ENCODE results near the gene NEURL1B. TPM values are rescaled to one million over a fixed set of nuclear protein-coding genes. Genes with fewer than 3 reads are reported as not detected.
"Not testable (repeated sequence)": the region's sequence is repeated elsewhere in the genome, so short reads cannot be mapped to it uniquely, and the experiment has no call there.

Gene NEURL1B
- polyA plus RNA-seq, 1 donor from 2014 or later: not detected

DNA sequence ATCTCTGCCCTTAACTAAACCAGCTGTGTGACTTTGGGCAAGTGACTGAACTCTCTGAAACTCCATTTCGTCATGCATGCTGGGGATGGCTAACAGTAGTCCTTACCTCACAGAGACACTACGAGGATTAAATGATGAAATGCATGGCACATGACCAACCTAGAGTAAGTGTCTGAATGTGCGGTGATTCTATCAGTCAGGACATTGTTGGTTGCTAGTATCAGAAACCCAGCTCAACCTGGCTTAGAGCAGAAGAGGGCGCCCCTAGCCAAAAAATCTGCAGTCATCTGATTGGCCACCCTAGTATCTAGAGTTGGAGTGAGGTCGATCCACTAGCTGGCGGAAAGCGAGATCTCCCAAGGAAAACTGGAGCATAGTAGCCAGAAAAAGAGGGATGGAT lies 25.2 kb downstream of the NEURL1B start:
- H3K27me3 Mint-ChIP-seq: peaks cover 15% of the 10 kb centered on the region
- H3K9me3 Mint-ChIP-seq: peaks cover 0 to 3% (median 0%) of the 10 kb centered on the region in 3 donors
- no peak overlapping the region for H3K27ac Mint-ChIP-seq
- no peaks in the 10 kb centered on the region for H3K36me3 Mint-ChIP-seq
- H3K4me1 Mint-ChIP-seq: peaks cover 0 to 1% (median 0%) of the 10 kb centered on the region in 3 donors
- peak overlapping the region in 1 of 4 donors; percentile 33 for H3K4me3 Mint-ChIP-seq

GRCh38 chr5:172667786-172668593 lies 26.9 kb downstream of the NEURL1B start:
- peaks cover 0 to 4% (median 0%) of the 10 kb centered on the region in 3 donors for H3K9me3 Mint-ChIP-seq
- peaks cover 9% of the 10 kb centered on the region for H3K27me3 Mint-ChIP-seq
- H3K27ac Mint-ChIP-seq: no peak overlapping the region

GRCh38 chr5:172668594-172669071 lies 27.6 kb downstream of the NEURL1B start:
- Mint-ChIP-seq H3K27me3 (peaks cover 11% of the 10 kb centered on the region), H3K4me3 (no peak overlapping the region), H3K4me1 (peaks cover 0 to 1% (median 0%) of the 10 kb centered on the region in 3 donors), H3K36me3 (no peaks in the 10 kb centered on the region), H3K9me3 (peaks cover 0 to 4% (median 0%) of the 10 kb centered on the region in 3 donors), H3K27ac (no peak overlapping the region)

More at GRCh38 chr5:172667786-172668593, 26.9 kb downstream of the NEURL1B start:
- H3K4me1 Mint-ChIP-seq: peaks cover 0 to 1% (median 0%) of the 10 kb centered on the region in 3 donors
- no peaks in the 10 kb centered on the region for H3K36me3 Mint-ChIP-seq
- H3K4me3 Mint-ChIP-seq: peak overlapping the region in 1 of 4 donors; percentile 5

DNA sequence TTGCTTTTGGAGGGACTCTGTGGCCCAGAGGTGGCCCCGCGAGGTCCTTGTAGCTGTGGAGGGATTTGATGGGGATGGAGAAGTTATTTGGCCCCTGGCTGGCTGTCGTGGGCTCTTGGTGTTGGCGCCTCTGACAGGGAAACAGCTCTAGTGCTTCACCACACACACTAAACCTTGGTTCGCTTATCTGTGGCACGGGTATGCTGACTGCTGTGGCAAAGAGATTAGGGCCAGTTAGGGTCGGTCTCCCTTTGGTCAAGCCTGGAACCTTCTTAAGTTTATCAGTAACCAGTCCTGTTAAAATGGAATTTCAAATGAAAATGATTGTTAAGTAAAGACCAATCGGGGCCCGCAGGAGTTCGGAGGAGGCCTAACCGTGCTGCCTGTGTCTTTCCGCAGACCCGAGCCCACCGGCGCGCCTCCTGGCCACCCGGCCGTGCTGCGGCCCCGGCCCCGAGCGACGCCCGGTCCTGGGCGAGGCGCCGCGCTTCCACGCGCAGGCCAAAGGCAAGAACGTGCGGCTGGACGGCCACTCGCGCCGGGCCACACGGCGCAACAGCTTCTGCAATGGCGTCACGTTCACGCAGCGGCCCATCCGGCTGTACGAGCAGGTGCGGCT lies 28.4 kb downstream of the NEURL1B start:
- no peaks in the 10 kb centered on the region for H3K36me3 Mint-ChIP-seq

DNA sequence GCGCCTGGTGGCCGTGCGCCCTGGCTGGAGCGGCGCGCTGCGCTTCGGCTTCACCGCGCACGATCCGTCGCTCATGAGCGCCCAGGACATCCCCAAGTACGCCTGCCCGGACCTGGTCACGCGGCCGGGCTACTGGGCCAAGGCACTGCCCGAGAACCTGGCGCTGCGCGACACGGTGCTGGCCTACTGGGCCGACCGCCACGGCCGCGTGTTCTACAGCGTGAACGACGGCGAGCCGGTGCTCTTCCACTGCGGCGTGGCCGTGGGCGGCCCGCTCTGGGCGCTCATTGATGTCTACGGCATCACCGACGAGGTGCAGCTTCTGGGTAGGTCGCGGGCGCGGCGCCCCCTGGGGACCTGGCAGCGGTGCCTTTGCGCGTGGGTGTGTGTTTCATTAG lies 28.9 kb downstream of the NEURL1B start:
- H3K36me3 Mint-ChIP-seq: no peaks in the 10 kb centered on the region
- H3K27me3 Mint-ChIP-seq: peaks cover 9% of the 10 kb centered on the region
- H3K27ac Mint-ChIP-seq: no peak overlapping the region

More for the DNA sequence above, 28.4 kb downstream of the NEURL1B start:
- Mint-ChIP-seq H3K4me1 (no peaks in the 10 kb centered on the region), H3K27me3 (peaks cover 11% of the 10 kb centered on the region), H3K4me3 (no peak overlapping the region), H3K9me3 (peaks cover 0 to 4% (median 0%) of the 10 kb centered on the region in 3 donors), H3K27ac (no peak overlapping the region)

DNA sequence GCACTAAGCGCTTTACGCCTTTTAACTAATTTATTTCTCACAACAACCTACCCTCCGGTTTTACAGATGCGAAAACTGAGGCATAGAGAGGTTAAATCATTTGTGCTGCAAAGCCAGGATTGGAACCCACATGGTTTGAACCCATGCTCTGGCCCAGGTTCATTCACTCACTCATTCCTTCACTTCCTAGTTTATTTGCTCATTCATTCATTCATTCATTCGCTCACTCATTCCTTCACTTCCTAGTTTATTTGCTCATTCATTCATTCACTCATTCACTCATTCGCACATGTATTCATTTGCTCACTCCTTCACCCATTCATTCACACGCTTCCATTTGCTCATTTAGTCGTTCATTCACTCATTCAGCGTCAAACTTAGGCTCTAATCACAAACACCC lies 29.4 kb downstream of the NEURL1B start:
- H3K27me3 Mint-ChIP-seq: peaks cover 9% of the 10 kb centered on the region
- H3K4me1 Mint-ChIP-seq: no peaks in the 10 kb centered on the region
- H3K36me3 Mint-ChIP-seq: no peaks in the 10 kb centered on the region
- H3K9me3 Mint-ChIP-seq: peaks cover 0 to 4% (median 0%) of the 10 kb centered on the region in 3 donors
- no peak overlapping the region for H3K27ac Mint-ChIP-seq
- H3K4me3 Mint-ChIP-seq: no peak overlapping the region

More for the DNA sequence above, 28.9 kb downstream of the NEURL1B start:
- no peaks in the 10 kb centered on the region for H3K4me1 Mint-ChIP-seq
- H3K4me3 Mint-ChIP-seq: no peak overlapping the region
- H3K9me3 Mint-ChIP-seq: peaks cover 0 to 4% (median 0%) of the 10 kb centered on the region in 3 donors

DNA sequence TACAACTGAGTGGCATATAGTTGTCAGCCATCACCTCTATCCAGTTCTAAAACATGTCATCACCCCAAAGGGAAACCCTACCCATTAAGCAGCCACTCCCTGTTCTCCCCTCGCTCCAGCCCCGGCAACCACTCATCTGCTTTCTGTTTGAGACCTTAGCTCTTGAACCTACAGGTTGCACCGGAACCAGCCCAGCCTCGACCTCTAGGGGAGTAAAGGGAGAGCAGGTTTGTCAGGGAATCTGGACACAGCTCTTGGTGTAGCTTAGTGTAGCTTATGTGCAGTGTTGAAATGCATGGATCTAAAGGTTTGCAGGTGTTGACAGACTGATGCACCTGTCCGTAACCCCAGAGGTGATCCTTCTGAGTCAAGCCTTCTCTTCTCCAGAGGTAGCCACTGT lies 30.0 kb downstream of the NEURL1B start:
- Mint-ChIP-seq H3K4me1 (no peaks in the 10 kb centered on the region), H3K9me3 (peaks cover 0 to 2% (median 0%) of the 10 kb centered on the region in 3 donors), H3K36me3 (no peaks in the 10 kb centered on the region), H3K27ac (no peak overlapping the region), H3K4me3 (no peak overlapping the region), H3K27me3 (peaks cover 12% of the 10 kb centered on the region)

DNA sequence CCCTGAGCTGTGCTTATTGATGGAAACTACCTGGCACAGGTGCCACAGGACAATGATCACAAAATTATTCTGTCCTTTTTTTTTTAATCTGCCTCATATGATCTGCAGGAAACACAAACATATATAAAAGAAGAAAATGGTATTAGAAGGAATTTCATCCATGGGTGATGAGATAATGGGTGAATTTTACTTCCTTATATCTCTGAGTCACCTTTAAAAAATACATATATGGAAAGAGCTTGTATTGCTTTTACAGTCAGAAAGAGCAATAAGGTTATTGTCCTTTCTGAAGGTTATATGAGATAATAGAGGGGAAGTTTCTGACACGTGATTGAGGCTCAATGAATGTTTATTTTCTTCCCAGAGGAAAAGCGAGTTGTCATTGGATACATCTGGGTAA lies 31.6 kb downstream of the NEURL1B start:
- Mint-ChIP-seq H3K27me3 (peaks cover 17% of the 10 kb centered on the region), H3K9me3 (peaks cover 0 to 2% (median 0%) of the 10 kb centered on the region in 3 donors), H3K27ac (no peak overlapping the region), H3K4me1 (no peaks in the 10 kb centered on the region), H3K36me3 (no peaks in the 10 kb centered on the region), H3K4me3 (no peak overlapping the region)

GRCh38 chr5:172674155-172674554 lies 33.1 kb downstream of the NEURL1B start:
- Mint-ChIP-seq H3K27ac (no peak overlapping the region), H3K27me3 (peaks cover 20% of the 10 kb centered on the region), H3K4me1 (no peaks in the 10 kb centered on the region)

DNA sequence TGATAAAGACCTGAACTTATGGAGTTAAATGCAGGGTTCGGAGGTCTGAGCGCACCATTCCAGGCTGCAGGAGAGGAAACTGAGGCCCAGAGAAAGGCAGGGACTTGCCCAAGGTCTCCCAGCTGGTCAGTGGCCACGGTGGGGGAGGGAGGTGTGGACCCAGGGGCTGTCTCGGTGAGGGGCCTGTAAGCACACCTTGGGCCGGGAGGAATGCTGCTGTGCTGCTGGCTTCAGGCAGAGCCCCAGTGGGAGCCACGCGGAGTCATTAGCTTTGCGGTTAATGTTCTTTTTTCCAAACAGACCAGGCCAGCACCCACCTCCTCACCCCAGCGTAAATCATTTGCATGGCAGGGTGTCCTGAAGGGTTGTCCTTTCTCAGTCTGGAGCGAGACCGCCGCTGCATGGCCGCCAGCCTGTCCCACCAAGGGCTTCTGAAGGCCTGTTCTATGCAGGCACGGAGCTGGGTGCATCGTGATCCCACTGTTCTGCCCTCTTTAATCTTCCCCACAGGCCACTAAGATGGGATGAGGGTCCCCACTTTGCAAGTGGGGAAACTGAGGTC lies 35.9 kb downstream of the NEURL1B start:
- no peak overlapping the region for H3K4me3 Mint-ChIP-seq
- H3K9me3 Mint-ChIP-seq: peaks cover 0 to 3% (median 0%) of the 10 kb centered on the region in 3 donors
- peak overlapping the region in 1 of 3 donors; percentile 56 for H3K27ac Mint-ChIP-seq
- peaks cover 2% of the 10 kb centered on the region for H3K36me3 Mint-ChIP-seq
- peaks cover 20% of the 10 kb centered on the region for H3K27me3 Mint-ChIP-seq
- H3K4me1 Mint-ChIP-seq: no peaks in the 10 kb centered on the region

More at GRCh38 chr5:172674155-172674554, 33.1 kb downstream of the NEURL1B start:
- Mint-ChIP-seq H3K36me3 (no peaks in the 10 kb centered on the region), H3K9me3 (peaks cover 0 to 2% (median 0%) of the 10 kb centered on the region in 3 donors), H3K4me3 (no peak overlapping the region)

- not testable (repeated sequence) for H3K27ac Mint-ChIP-seq, H3K9me3 Mint-ChIP-seq, H3K36me3 Mint-ChIP-seq, H3K4me1 Mint-ChIP-seq, H3K4me3 Mint-ChIP-seq
- peaks cover 16% of the 10 kb centered on the region for H3K27me3 Mint-ChIP-seq
Observed at GRCh38 chr5:172678362-172678874, 37.4 kb downstream of the NEURL1B start.

DNA sequence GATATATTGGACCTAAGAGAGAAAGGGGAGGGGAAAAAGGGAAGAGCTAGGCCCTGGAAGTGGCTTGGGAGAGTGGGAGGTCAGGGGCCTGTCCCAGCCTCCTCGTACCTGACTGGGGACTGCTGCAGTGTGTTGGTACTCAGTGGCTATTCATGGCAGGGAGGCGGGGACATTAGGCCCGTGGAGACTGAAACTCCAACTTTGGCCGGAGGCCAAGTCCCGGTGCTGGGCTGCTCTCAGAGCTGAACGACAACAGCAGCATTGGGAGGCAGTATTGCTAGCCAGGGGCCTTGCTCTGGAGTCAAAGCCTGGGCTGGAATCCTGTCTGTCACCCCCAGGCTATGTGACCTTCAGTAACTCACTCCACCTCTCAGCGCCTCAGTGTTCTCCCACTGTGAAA lies 37.8 kb downstream of the NEURL1B start:
- H3K9me3 Mint-ChIP-seq: peaks cover 0 to 2% (median 0%) of the 10 kb centered on the region in 3 donors
- peaks cover 16% of the 10 kb centered on the region for H3K27me3 Mint-ChIP-seq
- H3K36me3 Mint-ChIP-seq: peaks cover 2% of the 10 kb centered on the region
- H3K27ac Mint-ChIP-seq: no peak overlapping the region
- no peak overlapping the region for H3K4me3 Mint-ChIP-seq
- no peaks in the 10 kb centered on the region for H3K4me1 Mint-ChIP-seq

DNA sequence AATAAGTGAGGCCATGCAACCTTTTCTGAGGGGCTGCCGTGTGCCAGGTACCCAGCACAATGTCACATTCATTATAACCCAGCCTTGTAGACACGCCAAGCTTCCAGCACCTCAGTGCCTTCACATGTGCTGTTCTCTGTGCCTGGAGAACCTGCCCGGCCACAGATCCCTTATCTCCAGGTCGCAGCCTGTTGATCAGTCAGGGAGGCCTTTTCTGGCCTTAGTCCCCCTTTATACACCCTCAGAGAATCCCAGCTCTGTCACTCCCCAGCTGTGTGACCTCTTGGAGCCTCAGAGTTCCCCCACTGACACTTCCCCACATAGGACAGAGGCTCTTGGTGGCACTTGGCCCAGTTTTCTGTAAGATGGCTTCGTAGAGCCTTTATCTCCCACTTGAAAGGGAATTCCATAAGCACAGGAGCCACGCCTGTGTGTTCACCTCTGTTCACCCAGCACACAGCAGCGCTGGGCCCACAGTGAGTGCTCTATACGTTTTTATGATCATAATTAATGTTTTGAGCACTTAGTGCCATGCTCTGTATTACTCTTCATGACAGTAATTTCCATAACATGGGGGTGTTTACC lies 38.7 kb downstream of the NEURL1B start:
- Mint-ChIP-seq H3K27me3 (peaks cover 14% of the 10 kb centered on the region), H3K4me3 (no peak overlapping the region), H3K36me3 (peaks cover 2% of the 10 kb centered on the region), H3K9me3 (peaks cover 0 to 2% (median 0%) of the 10 kb centered on the region in 3 donors), H3K4me1 (peaks cover 0 to 5% (median 3%) of the 10 kb centered on the region in 3 donors), H3K27ac (no peak overlapping the region)

DNA sequence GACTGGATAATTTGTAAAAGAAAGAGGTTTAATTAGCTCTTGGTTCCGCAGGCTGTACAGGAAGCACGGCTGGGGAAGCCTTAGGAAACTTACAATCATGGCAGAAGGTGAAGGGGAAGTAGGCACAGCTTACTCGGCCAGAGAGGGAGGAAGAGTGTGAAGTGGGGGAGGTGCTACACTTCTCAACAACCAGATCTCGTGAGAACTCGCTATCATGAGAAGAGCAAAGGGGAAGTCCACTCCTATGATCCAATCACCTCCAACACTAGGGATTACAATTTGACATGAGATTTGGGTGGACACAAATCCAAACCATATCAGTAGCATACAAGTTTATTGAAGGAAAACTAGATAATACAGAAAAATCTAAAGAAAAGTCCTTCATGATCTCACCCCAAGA lies 39.9 kb downstream of the NEURL1B start:
- H3K4me3 Mint-ChIP-seq: no peak overlapping the region
- peaks cover 0 to 5% (median 3%) of the 10 kb centered on the region in 3 donors for H3K4me1 Mint-ChIP-seq
- H3K27ac Mint-ChIP-seq: no peak overlapping the region
- H3K27me3 Mint-ChIP-seq: peaks cover 14% of the 10 kb centered on the region
- peaks cover 0 to 2% (median 0%) of the 10 kb centered on the region in 3 donors for H3K9me3 Mint-ChIP-seq
- peaks cover 2% of the 10 kb centered on the region for H3K36me3 Mint-ChIP-seq
